Measurements from ENCODE around the gene FLT1. TPM values are rescaled to one million over a fixed set of nuclear protein-coding genes. Genes with fewer than 3 reads are reported as not detected.

FLT1 gene
- total RNA-seq, 1 donor from 2014 or later: not detected

GRCh38 chr13:28531077-28531844, 36.3 kb upstream of the FLT1 start:
- DNase-seq (ENCODE audit: low read depth) (no peak), FAIRE-seq (peak; percentile 93)
- Histone ChIP-seq H3K4me3 (ENCODE audit: low read depth, low read length) (no peak overlapping the region), H3K36me3 (ENCODE audit: control insufficient read depth, insufficient read depth, low read length) (no peaks in the 10 kb centered on the region), H3K27me3 (ENCODE audit: control insufficient read depth, insufficient read depth, low read length) (peaks cover 15% of the 10 kb centered on the region)
- TF ChIP-seq CTCF (IDR thresholded peaks at IDR 0.05; ENCODE audit: insufficient read depth, low read length, severe bottlenecking): no peak

DNA sequence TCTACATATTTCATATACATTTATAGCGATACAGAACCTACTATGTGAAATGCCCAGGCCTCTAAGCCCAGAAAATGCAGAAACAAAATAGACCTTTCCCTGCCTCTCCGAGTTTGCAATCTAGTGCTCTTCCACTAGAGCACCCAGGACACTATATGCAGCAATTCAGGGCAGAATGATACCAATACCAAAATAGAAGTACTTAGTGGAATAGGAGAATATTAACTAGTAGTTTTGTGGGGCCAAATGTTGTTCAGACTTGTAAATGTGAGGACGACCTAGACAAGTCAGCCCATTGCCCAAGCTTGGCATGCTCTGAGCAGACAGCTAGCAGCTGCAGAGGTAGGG, 35.8 kb upstream of the FLT1 start:
- Histone ChIP-seq H3K27me3 (ENCODE audit: control insufficient read depth, insufficient read depth, low read length) (peaks cover 15% of the 10 kb centered on the region), H3K36me3 (ENCODE audit: control insufficient read depth, insufficient read depth, low read length) (no peaks in the 10 kb centered on the region), H3K4me3 (ENCODE audit: low read depth, low read length) (no peak overlapping the region)
- TF ChIP-seq CTCF (IDR thresholded peaks at IDR 0.05; ENCODE audit: insufficient read depth, low read length, severe bottlenecking): no peak
- DNase-seq (ENCODE audit: low read depth): no peak
- FAIRE-seq: no peak

GRCh38 chr13:28529836-28530235, 34.9 kb upstream of the FLT1 start:
- H3K27me3 ChIP-seq (ENCODE audit: control insufficient read depth, insufficient read depth, low read length): peaks cover 15% of the 10 kb centered on the region
- H3K4me3 ChIP-seq (ENCODE audit: low read depth, low read length): no peak overlapping the region
- FAIRE-seq: no peak
- no peak for DNase-seq (ENCODE audit: low read depth)
- no peak for TF ChIP-seq CTCF (IDR thresholded peaks at IDR 0.05; ENCODE audit: insufficient read depth, low read length, severe bottlenecking)
- H3K36me3 ChIP-seq (ENCODE audit: control insufficient read depth, insufficient read depth, low read length): no peaks in the 10 kb centered on the region

DNA sequence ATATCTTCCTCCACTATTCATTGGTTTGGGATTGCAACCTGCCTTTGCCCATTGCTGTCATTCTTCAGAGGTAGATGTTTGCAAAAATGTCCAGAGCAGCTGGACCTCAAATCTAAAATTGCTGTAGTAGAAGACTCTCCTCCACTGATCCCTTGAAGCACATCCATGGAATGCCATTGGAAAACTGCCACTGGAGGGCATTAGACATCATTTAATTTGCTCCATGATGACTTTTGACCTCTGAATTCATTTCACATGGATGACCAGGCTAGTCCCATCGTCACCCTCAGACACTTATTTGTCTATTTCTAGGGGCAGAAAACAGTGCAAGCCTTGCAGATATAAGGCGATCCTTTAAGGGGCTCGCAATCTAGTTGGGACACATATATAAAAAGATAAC, 33.9 kb upstream of the FLT1 start:
- peak; percentile 10 for TF ChIP-seq CTCF (IDR thresholded peaks at IDR 0.05; ENCODE audit: insufficient read depth, low read length, severe bottlenecking)
- no peak overlapping the region for H3K4me3 ChIP-seq (ENCODE audit: low read depth, low read length)
- DNase-seq (ENCODE audit: low read depth) (no peak), FAIRE-seq (no peak)
- H3K36me3 ChIP-seq (ENCODE audit: control insufficient read depth, insufficient read depth, low read length): no peaks in the 10 kb centered on the region
- H3K27me3 ChIP-seq (ENCODE audit: control insufficient read depth, insufficient read depth, low read length): peaks cover 15% of the 10 kb centered on the region

GRCh38 chr13:28528388-28528787, 33.5 kb upstream of the FLT1 start:
- Histone ChIP-seq H3K4me3 (ENCODE audit: low read depth, low read length) (no peak overlapping the region), H3K27me3 (ENCODE audit: control insufficient read depth, insufficient read depth, low read length) (peaks cover 15% of the 10 kb centered on the region), H3K36me3 (ENCODE audit: control insufficient read depth, insufficient read depth, low read length) (no peaks in the 10 kb centered on the region)
- no peak for DNase-seq (ENCODE audit: low read depth)
- FAIRE-seq: no peak
- no peak for TF ChIP-seq CTCF (IDR thresholded peaks at IDR 0.05; ENCODE audit: insufficient read depth, low read length, severe bottlenecking)

DNA sequence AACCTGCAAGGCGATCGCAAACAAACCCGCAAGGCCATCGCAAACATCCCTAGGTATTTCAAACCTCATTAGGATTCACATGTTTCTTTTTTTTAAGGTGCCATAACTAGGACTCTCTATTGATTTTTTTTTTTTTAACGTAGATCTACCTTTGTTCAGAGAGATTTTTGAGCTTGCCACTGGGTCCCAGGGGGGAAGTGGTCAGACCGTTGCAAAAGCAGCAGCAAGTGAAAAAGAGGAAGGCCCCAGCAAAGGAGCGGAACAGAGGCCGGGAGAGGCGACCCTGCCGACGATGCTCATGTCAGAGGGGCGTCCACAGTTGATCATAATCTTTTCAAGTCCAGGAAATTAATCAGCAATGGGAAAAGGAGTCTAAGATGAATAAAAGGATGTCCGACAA, 32.7 kb upstream of the FLT1 start:
- Histone ChIP-seq H3K27me3 (ENCODE audit: control insufficient read depth, insufficient read depth, low read length) (peaks cover 12% of the 10 kb centered on the region), H3K4me3 (ENCODE audit: low read depth, low read length) (no peak overlapping the region), H3K36me3 (ENCODE audit: control insufficient read depth, insufficient read depth, low read length) (no peaks in the 10 kb centered on the region)
- FAIRE-seq (no peak), DNase-seq (ENCODE audit: low read depth) (no peak)
- no peak for TF ChIP-seq CTCF (IDR thresholded peaks at IDR 0.05; ENCODE audit: insufficient read depth, low read length, severe bottlenecking)

All from bronchial epithelial cell (primary cell).